Measurements from ENCODE around the gene PRRC2B.

Gene PRRC2B

GRCh38 chr9:131386281-131386680, 7.6 kb upstream of the PRRC2B start:
- DNase-seq: no peak
- CTCF ChIA-PET: interaction anchor here (1.3 to 1.9 kb wide), 3 partner anchors 19 to 46 kb away, joined by 3 to 5 read pairs (median 5); no protein-coding TSS in a partner anchor
- Histone ChIP-seq H3K9me3 (ENCODE audit: control extremely low read depth in 1 of 5, control insufficient read depth in 4 of 5, insufficient read depth in 2 of 5, low read depth in 1 of 5, low read length in 4 of 5) (no peaks in the 10 kb centered on the region), H3K4me3 (ENCODE audit: control insufficient read depth in 1 of 7, extremely low read depth in 1 of 7, insufficient read depth in 4 of 7, low read depth in 2 of 7, low read length in 6 of 7) (no peak overlapping the region), H3K36me3 (ENCODE audit: control insufficient read depth in 4 of 4, insufficient read depth in 4 of 4, low read length in 3 of 4) (no peaks in the 10 kb centered on the region), H3K27ac (ENCODE audit: insufficient read depth in 1 of 2, low read depth in 1 of 2, low read length in 2 of 2, poor library complexity in 1 of 2, severe bottlenecking in 2 of 2) (no peak overlapping the region), H3K27me3 (replicated peaks in 2 of 5; ENCODE audit: control insufficient read depth in 4 of 5, insufficient read depth in 5 of 5, low read length in 4 of 5) (no peaks in the 10 kb centered on the region), H3K4me1 (ENCODE audit: control extremely low read depth in 1 of 4, control insufficient read depth in 4 of 4, insufficient read depth in 4 of 4, low read length in 3 of 4) (peaks cover 0 to 7% (median 2%) of the 10 kb centered on the region in 4 experiments)
- POLR2A ChIA-PET: no interaction called here
- WGBS (ENCODE audit: insufficient coverage): 56% methylated on average over 4 of the region's 6 CpGs

GRCh38 chr9:131387394-131387793, 6.5 kb upstream of the PRRC2B start:
- Histone ChIP-seq H3K27me3 (replicated peaks in 2 of 5; ENCODE audit: control insufficient read depth in 4 of 5, insufficient read depth in 5 of 5, low read length in 4 of 5) (no peaks in the 10 kb centered on the region), H3K36me3 (ENCODE audit: control insufficient read depth in 4 of 4, insufficient read depth in 4 of 4, low read length in 3 of 4) (no peaks in the 10 kb centered on the region), H3K4me1 (ENCODE audit: control extremely low read depth in 1 of 4, control insufficient read depth in 4 of 4, insufficient read depth in 4 of 4, low read length in 3 of 4) (peaks cover 0 to 7% (median 3%) of the 10 kb centered on the region in 4 experiments), H3K4me3 (ENCODE audit: control insufficient read depth in 1 of 7, extremely low read depth in 1 of 7, insufficient read depth in 4 of 7, low read depth in 2 of 7, low read length in 6 of 7) (no peak overlapping the region), H3K9me3 (ENCODE audit: control extremely low read depth in 1 of 5, control insufficient read depth in 4 of 5, insufficient read depth in 2 of 5, low read depth in 1 of 5, low read length in 4 of 5) (no peaks in the 10 kb centered on the region), H3K27ac (ENCODE audit: insufficient read depth in 1 of 2, low read depth in 1 of 2, low read length in 2 of 2, poor library complexity in 1 of 2, severe bottlenecking in 2 of 2) (no peak overlapping the region)
- WGBS (ENCODE audit: insufficient coverage): 84% methylated on average over 4 of the region's 6 CpGs
- ChIA-PET CTCF (interaction anchor here (1.3 to 1.9 kb wide), 2 partner anchors 42 to 45 kb away, joined by 3 to 5 read pairs; no protein-coding TSS in a partner anchor), POLR2A (no interaction called here)
- DNase-seq: no peak

- Histone ChIP-seq H3K27ac (ENCODE audit: insufficient read depth in 1 of 2, low read depth in 1 of 2, low read length in 2 of 2, poor library complexity in 1 of 2, severe bottlenecking in 2 of 2) (no peak overlapping the region), H3K4me3 (ENCODE audit: control insufficient read depth in 1 of 7, extremely low read depth in 1 of 7, insufficient read depth in 4 of 7, low read depth in 2 of 7, low read length in 6 of 7) (no peak overlapping the region), H3K4me1 (ENCODE audit: control extremely low read depth in 1 of 4, control insufficient read depth in 4 of 4, insufficient read depth in 4 of 4, low read length in 3 of 4) (peaks cover 0 to 27% (median 22%) of the 10 kb centered on the region in 4 experiments), H3K27me3 (replicated peaks in 2 of 5; ENCODE audit: control insufficient read depth in 4 of 5, insufficient read depth in 5 of 5, low read length in 4 of 5) (no peaks in the 10 kb centered on the region), H3K36me3 (ENCODE audit: control insufficient read depth in 4 of 4, insufficient read depth in 4 of 4, low read length in 3 of 4) (no peaks in the 10 kb centered on the region), H3K9me3 (ENCODE audit: control extremely low read depth in 1 of 5, control insufficient read depth in 4 of 5, insufficient read depth in 2 of 5, low read depth in 1 of 5, low read length in 4 of 5) (no peaks in the 10 kb centered on the region)
- DNase-seq: no peak
- CTCF ChIA-PET: interaction anchor here (0.5 kb wide), 1 partner anchor 39 kb away, joined by 3 read pairs; no protein-coding TSS in a partner anchor
- 89% methylated on average over 6 of the region's 7 CpGs for WGBS (ENCODE audit: insufficient coverage)
- POLR2A ChIA-PET: no interaction called here
Measured at GRCh38 chr9:131391020-131391419, 2.9 kb upstream of the PRRC2B start.

GRCh38 chr9:131391504-131391903, 2.4 kb upstream of the PRRC2B start:
- Histone ChIP-seq H3K4me3 (ENCODE audit: control insufficient read depth in 1 of 7, extremely low read depth in 1 of 7, insufficient read depth in 4 of 7, low read depth in 2 of 7, low read length in 6 of 7) (no peak overlapping the region), H3K4me1 (ENCODE audit: control extremely low read depth in 1 of 4, control insufficient read depth in 4 of 4, insufficient read depth in 4 of 4, low read length in 3 of 4) (peaks cover 0 to 27% (median 24%) of the 10 kb centered on the region in 4 experiments), H3K27ac (ENCODE audit: insufficient read depth in 1 of 2, low read depth in 1 of 2, low read length in 2 of 2, poor library complexity in 1 of 2, severe bottlenecking in 2 of 2) (no peak overlapping the region), H3K9me3 (ENCODE audit: control extremely low read depth in 1 of 5, control insufficient read depth in 4 of 5, insufficient read depth in 2 of 5, low read depth in 1 of 5, low read length in 4 of 5) (no peaks in the 10 kb centered on the region), H3K27me3 (replicated peaks in 2 of 5; ENCODE audit: control insufficient read depth in 4 of 5, insufficient read depth in 5 of 5, low read length in 4 of 5) (no peaks in the 10 kb centered on the region), H3K36me3 (ENCODE audit: control insufficient read depth in 4 of 4, insufficient read depth in 4 of 4, low read length in 3 of 4) (no peaks in the 10 kb centered on the region)
- 100% methylated on average over 4 of the region's 4 CpGs for WGBS (ENCODE audit: insufficient coverage)
- POLR2A ChIA-PET: no interaction called here
- CTCF ChIA-PET: no interaction called here
- no peak for DNase-seq

GRCh38 chr9:131394464-131395156, 724 bp downstream of the PRRC2B start:
- ChIA-PET POLR2A (interaction anchor here (0.6 kb wide), 1 partner anchor 9 kb away, joined by 3 read pairs; no protein-coding TSS in a partner anchor), CTCF (no interaction called here)
- Histone ChIP-seq H3K9me3 (ENCODE audit: control extremely low read depth in 1 of 5, control insufficient read depth in 4 of 5, insufficient read depth in 2 of 5, low read depth in 1 of 5, low read length in 4 of 5) (no peaks in the 10 kb centered on the region), H3K27me3 (replicated peaks in 2 of 5; ENCODE audit: control insufficient read depth in 4 of 5, insufficient read depth in 5 of 5, low read length in 4 of 5) (no peaks in the 10 kb centered on the region), H3K4me1 (ENCODE audit: control extremely low read depth in 1 of 4, control insufficient read depth in 4 of 4, insufficient read depth in 4 of 4, low read length in 3 of 4) (peaks cover 16 to 55% (median 50%) of the 10 kb centered on the region in 4 experiments), H3K36me3 (ENCODE audit: control insufficient read depth in 4 of 4, insufficient read depth in 4 of 4, low read length in 3 of 4) (no peaks in the 10 kb centered on the region), H3K27ac (ENCODE audit: insufficient read depth in 1 of 2, low read depth in 1 of 2, low read length in 2 of 2, poor library complexity in 1 of 2, severe bottlenecking in 2 of 2) (peak overlapping the region; percentile 72 to 90), H3K4me3 (ENCODE audit: control insufficient read depth in 1 of 7, extremely low read depth in 1 of 7, insufficient read depth in 4 of 7, low read depth in 2 of 7, low read length in 6 of 7) (peak overlapping the region; percentile 64 to 90 (median 73))
- WGBS (ENCODE audit: insufficient coverage): 0% methylated on average over 44 of the region's 63 CpGs
- peak in 2 of 3 donors; percentile 75 to 81 for DNase-seq

GRCh38 chr9:131395157-131396098, 1.5 kb downstream of the PRRC2B start:
- CTCF ChIA-PET: interaction anchor here (1.2 to 1.5 kb wide), 3 partner anchors 10 to 30 kb away, joined by 3 to 8 read pairs (median 3); no protein-coding TSS in a partner anchor

More at GRCh38 chr9:131395157-131396098, 1.5 kb downstream of the PRRC2B start:
- 34% methylated on average over 17 of the region's 17 CpGs for WGBS (ENCODE audit: insufficient coverage)
- H3K4me3 ChIP-seq (ENCODE audit: control insufficient read depth in 1 of 7, extremely low read depth in 1 of 7, insufficient read depth in 4 of 7, low read depth in 2 of 7, low read length in 6 of 7): peak overlapping the region in 6 of 7 experiments; percentile 64 to 90 (median 76)
- no peaks in the 10 kb centered on the region for H3K36me3 ChIP-seq (ENCODE audit: control insufficient read depth in 4 of 4, insufficient read depth in 4 of 4, low read length in 3 of 4)
- peaks cover 16 to 61% (median 53%) of the 10 kb centered on the region in 4 experiments for H3K4me1 ChIP-seq (ENCODE audit: control extremely low read depth in 1 of 4, control insufficient read depth in 4 of 4, insufficient read depth in 4 of 4, low read length in 3 of 4)
- DNase-seq: peak in 2 of 3 donors; percentile 60 to 73
- H3K27ac ChIP-seq (ENCODE audit: insufficient read depth in 1 of 2, low read depth in 1 of 2, low read length in 2 of 2, poor library complexity in 1 of 2, severe bottlenecking in 2 of 2): peak overlapping the region; percentile 72 to 90
- POLR2A ChIA-PET: interaction anchor here (0.6 kb wide), 1 partner anchor 9 kb away, joined by 3 read pairs; no protein-coding TSS in a partner anchor
- H3K27me3 ChIP-seq (replicated peaks in 2 of 5; ENCODE audit: control insufficient read depth in 4 of 5, insufficient read depth in 5 of 5, low read length in 4 of 5): no peaks in the 10 kb centered on the region
- H3K9me3 ChIP-seq (ENCODE audit: control extremely low read depth in 1 of 5, control insufficient read depth in 4 of 5, insufficient read depth in 2 of 5, low read depth in 1 of 5, low read length in 4 of 5): no peaks in the 10 kb centered on the region

Measured in common myeloid progenitor, CD34-positive (primary cell).